H1 (cell line): ENCODE data around the gene VAPB. TPM values are rescaled to one million over a fixed set of nuclear protein-coding genes. Genes with fewer than 3 reads are reported as not detected.

Experiments
- ASH2L ChIP-seq: fragments of 200-600, 300-600 bp; sonication (generic); IDR thresholded peaks from one replicate; pipeline ENCODE4 v1.7.1; 2017; ENCODE audit warnings: low read length
- CTCF ChIP-seq, 3 experiments: IDR thresholded peaks; 1 replicate in 2 of 3; 2 replicates in 1 of 3; pipeline versions ENCODE4 v1.5.1 to v1.6.1; 2011; ENCODE audit warnings: low read length in 3 of 3, mild to moderate bottlenecking in 3 of 3, inconsistent platforms in 2 of 3, low read depth in 1 of 3, moderate library complexity in 1 of 3; ENCODE audit not compliant: insufficient read depth in 1 of 3; ENCODE audit errors: control extremely low read depth in 1 of 3
- PHF8 ChIP-seq: fragments of 200-600 bp; sonication (generic); conservative IDR thresholded peaks from 2 replicates; pipeline ENCODE4 v1.7.1; 2012; ENCODE audit warnings: low read depth, mild to moderate bottlenecking, inconsistent platforms, low read length, moderate library complexity
- RFX5 ChIP-seq: IDR thresholded peaks from 2 replicates; pipeline ENCODE4 v1.6.1; 2011; ENCODE audit warnings: low read depth, low read length, improper control_type of control experiment, borderline replicate concordance
- TEAD4 ChIP-seq: IDR thresholded peaks from 2 replicates; pipeline ENCODE4 v1.6.1; 2012; ENCODE audit warnings: low read depth, low read length, inconsistent platforms, mixed read lengths
- polyA plus RNA-seq, 7 experiments: library from polyadenylated mRNA; depleted of rRNA in 3 of 7; stranded (reverse) in 5 of 7; unstranded in 2 of 7; fragments of >200 nt in 5 of 7; fragments of 200-250 nt in 2 of 7; gene quantifications; 1 replicate in 5 of 7; 2 replicates in 1 of 7; 4 replicates in 1 of 7; pipeline versions ENCODE4 v1.2.1 to v1.2.3, GENCODE V29; 2011 to 2013; ENCODE audit warnings: missing spikeins in 2 of 7, mixed read lengths in 2 of 7
- total RNA-seq: library from RNA; stranded (reverse); fragmentation: NEBNext Ultra II Directional; extraction: Animal tissue kit (Norgen Biotek cat#: 25700); gene quantifications from 2 replicates; pipeline ENCODE4 v1.2.1, GENCODE V29; 2021

VAPB gene
- total and polyA plus RNA-seq, 2 of the 8 experiments (the other 6 are each of a cell fraction or from before 2014, with no cell fraction given) = 24.4 to 62.8 TPM

DNA sequence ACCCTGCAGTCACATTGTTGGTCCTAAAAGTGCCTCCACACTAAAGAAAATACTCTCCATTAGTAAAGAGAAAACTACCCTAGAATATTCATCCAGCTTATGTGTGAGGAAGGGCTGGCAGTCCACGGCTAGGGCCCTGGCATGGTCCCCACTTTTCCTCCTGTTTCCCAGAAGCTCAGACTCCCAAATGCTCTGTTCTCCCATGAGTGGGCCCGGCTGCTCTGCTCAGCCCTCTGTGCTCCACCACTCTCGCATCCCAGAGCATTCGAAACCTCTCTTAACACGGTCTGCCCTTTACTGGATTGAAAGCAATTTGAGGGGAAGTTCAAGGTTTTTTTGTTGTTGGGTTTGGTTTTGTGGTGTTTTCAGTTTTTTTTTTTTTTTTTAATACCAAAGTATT is 64.4 kb downstream of the VAPB start (continued):
- TF ChIP-seq CTCF (IDR thresholded peaks at IDR 0.05; ENCODE audit: control extremely low read depth in 1 of 3, insufficient read depth in 1 of 3, low read depth in 1 of 3, low read length in 3 of 3) (no peak), PHF8 (no peak), ASH2L (no peak), RFX5 (no peak), TEAD4 (no peak)
- TF ChIP-seq, all 59 proteins: peak for 0
